Measurements from ENCODE around the gene ATP1A1.

DNA sequence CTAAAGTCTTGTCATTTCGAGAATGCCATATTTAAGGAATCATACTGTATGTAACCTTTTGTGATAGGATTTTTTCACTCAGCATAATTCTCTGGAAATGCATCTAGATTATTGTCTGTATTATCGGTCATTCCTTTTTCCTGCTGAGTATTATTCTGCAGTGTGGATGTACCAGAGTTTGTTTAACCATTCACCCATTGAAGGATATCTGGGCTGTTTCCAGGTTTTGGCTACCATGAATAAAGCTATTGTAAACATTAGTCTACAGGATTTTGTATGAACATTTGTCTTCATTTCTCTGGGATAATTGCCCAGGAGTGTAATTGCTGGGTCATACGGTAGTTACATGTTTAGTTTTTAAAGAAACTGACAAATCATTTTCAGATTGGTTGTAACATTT, 61.8 kb downstream of the ATP1A1 start:
- TF ChIP-seq, protein P1, sequence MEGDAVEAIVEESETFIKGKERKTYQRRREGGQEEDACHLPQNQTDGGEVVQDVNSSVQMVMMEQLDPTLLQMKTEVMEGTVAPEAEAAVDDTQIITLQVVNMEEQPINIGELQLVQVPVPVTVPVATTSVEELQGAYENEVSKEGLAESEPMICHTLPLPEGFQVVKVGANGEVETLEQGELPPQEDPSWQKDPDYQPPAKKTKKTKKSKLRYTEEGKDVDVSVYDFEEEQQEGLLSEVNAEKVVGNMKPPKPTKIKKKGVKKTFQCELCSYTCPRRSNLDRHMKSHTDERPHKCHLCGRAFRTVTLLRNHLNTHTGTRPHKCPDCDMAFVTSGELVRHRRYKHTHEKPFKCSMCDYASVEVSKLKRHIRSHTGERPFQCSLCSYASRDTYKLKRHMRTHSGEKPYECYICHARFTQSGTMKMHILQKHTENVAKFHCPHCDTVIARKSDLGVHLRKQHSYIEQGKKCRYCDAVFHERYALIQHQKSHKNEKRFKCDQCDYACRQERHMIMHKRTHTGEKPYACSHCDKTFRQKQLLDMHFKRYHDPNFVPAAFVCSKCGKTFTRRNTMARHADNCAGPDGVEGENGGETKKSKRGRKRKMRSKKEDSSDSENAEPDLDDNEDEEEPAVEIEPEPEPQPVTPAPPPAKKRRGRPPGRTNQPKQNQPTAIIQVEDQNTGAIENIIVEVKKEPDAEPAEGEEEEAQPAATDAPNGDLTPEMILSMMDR (IDR thresholded peaks at IDR 0.05), result no peak
- TF ChIP-seq EP300 (IDR thresholded peaks at IDR 0.05), result no peak

Data from ovary (tissue), 3 donors.